ENCODE results near the gene CAPZA1.

DNA sequence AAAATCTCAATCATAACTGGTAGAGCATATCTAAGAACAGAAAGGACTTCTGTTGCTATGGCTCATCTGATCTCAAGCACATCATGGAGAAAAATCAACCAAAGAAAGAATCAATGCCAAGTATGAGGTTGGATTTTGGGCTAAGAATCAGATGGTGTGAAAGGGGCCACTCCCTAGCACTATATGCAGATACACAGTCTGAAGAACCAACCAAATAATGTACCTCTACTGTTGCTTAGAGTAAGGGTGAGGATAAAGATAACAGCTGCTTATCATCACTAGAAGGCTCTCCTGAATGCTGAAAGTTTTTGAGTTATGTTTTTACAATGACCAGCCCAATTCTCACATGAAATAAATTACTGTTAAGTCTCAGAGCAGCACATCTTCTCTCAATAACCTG, 36.3 kb upstream of the CAPZA1 start:
- TF ChIP-seq POLR2AphosphoS5 (IDR thresholded peaks at IDR 0.05), result no peak
- TF ChIP-seq, protein P1, sequence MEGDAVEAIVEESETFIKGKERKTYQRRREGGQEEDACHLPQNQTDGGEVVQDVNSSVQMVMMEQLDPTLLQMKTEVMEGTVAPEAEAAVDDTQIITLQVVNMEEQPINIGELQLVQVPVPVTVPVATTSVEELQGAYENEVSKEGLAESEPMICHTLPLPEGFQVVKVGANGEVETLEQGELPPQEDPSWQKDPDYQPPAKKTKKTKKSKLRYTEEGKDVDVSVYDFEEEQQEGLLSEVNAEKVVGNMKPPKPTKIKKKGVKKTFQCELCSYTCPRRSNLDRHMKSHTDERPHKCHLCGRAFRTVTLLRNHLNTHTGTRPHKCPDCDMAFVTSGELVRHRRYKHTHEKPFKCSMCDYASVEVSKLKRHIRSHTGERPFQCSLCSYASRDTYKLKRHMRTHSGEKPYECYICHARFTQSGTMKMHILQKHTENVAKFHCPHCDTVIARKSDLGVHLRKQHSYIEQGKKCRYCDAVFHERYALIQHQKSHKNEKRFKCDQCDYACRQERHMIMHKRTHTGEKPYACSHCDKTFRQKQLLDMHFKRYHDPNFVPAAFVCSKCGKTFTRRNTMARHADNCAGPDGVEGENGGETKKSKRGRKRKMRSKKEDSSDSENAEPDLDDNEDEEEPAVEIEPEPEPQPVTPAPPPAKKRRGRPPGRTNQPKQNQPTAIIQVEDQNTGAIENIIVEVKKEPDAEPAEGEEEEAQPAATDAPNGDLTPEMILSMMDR (IDR thresholded peaks at IDR 0.05), result no peak
